ENCODE data around the gene MREG. TPM values are rescaled to one million over a fixed set of nuclear protein-coding genes. Genes with fewer than 3 reads are reported as not detected.

The MREG gene
- total RNA-seq, 1 experiment from 2014 or later, result 15.9 TPM

DNA sequence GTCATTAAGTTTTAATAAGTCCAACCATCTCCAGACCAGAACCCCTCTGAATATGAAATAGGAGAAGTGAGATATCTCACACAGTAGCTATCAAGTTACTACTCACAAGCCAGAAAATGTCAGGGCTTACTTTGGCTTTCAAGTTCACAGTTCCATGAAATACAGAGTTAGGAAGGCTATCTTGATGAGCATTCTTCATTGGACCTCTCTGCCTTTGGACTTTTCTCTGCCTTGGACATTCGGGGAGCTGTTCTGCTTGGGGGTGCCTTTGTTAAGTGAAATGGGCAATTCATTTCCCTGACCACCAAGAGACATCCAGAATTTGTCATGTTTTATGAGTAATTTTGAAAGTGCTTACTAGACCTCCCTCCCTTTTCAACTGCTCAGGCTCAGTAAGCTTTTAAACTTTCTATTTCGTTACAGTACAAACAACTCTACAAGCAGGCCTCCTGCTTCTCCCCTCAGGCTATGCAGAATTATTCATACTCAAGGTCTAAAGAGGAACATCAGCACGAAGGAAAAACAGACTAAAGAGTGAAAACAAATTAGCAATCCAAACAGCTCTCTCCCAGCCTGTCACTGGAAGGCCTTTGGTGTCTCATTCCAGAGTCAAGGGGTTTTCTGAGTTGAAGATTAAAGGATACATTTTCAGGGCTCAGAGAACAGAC is 95.3 kb downstream of the MREG start:
- CTCF ChIA-PET, result no interaction called here
- no peak overlapping the region for H3K4me3 ChIP-seq (ENCODE audit: low read depth, low read length, poor library complexity, severe bottlenecking)
- intact Hi-C loops (cut with micrococcal nuclease; ENCODE audit: unreplicated experiment), result no loop called here
- POLR2A ChIA-PET (ENCODE audit: low non-redundant PET), result interaction anchor here (0.6 kb wide), 1 partner anchor 18 kb away, joined by 3 read pairs; no protein-coding TSS in a partner anchor
- peaks cover 26% of the 10 kb centered on the region for H3K4me1 ChIP-seq (ENCODE audit: insufficient read depth, low read length, poor library complexity, severe bottlenecking)
- no TSS peak for BruUV-seq (replicated peaks)
- peak overlapping the region; percentile 81 for H3K27ac ChIP-seq (ENCODE audit: low read depth, low read length, poor library complexity, severe bottlenecking)
- DNase-seq (ENCODE audit: low spot score), result peak; percentile 45
- no peaks in the 10 kb centered on the region for H3K27me3 ChIP-seq (replicated peaks; ENCODE audit: insufficient read depth, low read depth, low read length, poor library complexity)
- H3K9me3 ChIP-seq (ENCODE audit: low read depth, low read length, poor library complexity, severe bottlenecking), result no peaks in the 10 kb centered on the region
- no peak for TF ChIP-seq EZH2 (IDR thresholded peaks at IDR 0.05; ENCODE audit: borderline replicate concordance, low read depth, low read length, poor library complexity, severe bottlenecking)
- no peaks in the 10 kb centered on the region for H3K36me3 ChIP-seq (ENCODE audit: insufficient read depth, low read length, poor library complexity, severe bottlenecking)

GRCh38 chr2:215915441-215915840 is 97.9 kb downstream of the MREG start:
- peaks cover 22% of the 10 kb centered on the region for H3K4me1 ChIP-seq (ENCODE audit: insufficient read depth, low read length, poor library complexity, severe bottlenecking)
- no peaks in the 10 kb centered on the region for H3K27me3 ChIP-seq (replicated peaks; ENCODE audit: insufficient read depth, low read depth, low read length, poor library complexity)
- no peaks in the 10 kb centered on the region for H3K36me3 ChIP-seq (ENCODE audit: insufficient read depth, low read length, poor library complexity, severe bottlenecking)
- ChIA-PET CTCF (no interaction called here), POLR2A (ENCODE audit: low non-redundant PET) (no interaction called here)
- intact Hi-C loops (cut with micrococcal nuclease; ENCODE audit: unreplicated experiment), result no loop called here
- no peaks in the 10 kb centered on the region for H3K9me3 ChIP-seq (ENCODE audit: low read depth, low read length, poor library complexity, severe bottlenecking)
- BruUV-seq (replicated peaks), result no TSS peak
- TF ChIP-seq, protein P1, sequence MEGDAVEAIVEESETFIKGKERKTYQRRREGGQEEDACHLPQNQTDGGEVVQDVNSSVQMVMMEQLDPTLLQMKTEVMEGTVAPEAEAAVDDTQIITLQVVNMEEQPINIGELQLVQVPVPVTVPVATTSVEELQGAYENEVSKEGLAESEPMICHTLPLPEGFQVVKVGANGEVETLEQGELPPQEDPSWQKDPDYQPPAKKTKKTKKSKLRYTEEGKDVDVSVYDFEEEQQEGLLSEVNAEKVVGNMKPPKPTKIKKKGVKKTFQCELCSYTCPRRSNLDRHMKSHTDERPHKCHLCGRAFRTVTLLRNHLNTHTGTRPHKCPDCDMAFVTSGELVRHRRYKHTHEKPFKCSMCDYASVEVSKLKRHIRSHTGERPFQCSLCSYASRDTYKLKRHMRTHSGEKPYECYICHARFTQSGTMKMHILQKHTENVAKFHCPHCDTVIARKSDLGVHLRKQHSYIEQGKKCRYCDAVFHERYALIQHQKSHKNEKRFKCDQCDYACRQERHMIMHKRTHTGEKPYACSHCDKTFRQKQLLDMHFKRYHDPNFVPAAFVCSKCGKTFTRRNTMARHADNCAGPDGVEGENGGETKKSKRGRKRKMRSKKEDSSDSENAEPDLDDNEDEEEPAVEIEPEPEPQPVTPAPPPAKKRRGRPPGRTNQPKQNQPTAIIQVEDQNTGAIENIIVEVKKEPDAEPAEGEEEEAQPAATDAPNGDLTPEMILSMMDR (conservative IDR thresholded peaks at IDR 0.05; ENCODE audit: low read depth, low read length), result no peak
- TF ChIP-seq EZH2 (IDR thresholded peaks at IDR 0.05; ENCODE audit: borderline replicate concordance, low read depth, low read length, poor library complexity, severe bottlenecking), result no peak
- no peak overlapping the region for H3K4me3 ChIP-seq (ENCODE audit: low read depth, low read length, poor library complexity, severe bottlenecking)
- DNase-seq (ENCODE audit: low spot score), result no peak
- no peak overlapping the region for H3K27ac ChIP-seq (ENCODE audit: low read depth, low read length, poor library complexity, severe bottlenecking)

- Histone ChIP-seq H3K4me3 (ENCODE audit: low read depth, low read length, poor library complexity, severe bottlenecking) (no peak overlapping the region), H3K27ac (ENCODE audit: low read depth, low read length, poor library complexity, severe bottlenecking) (no peak overlapping the region), H3K4me1 (ENCODE audit: insufficient read depth, low read length, poor library complexity, severe bottlenecking) (peaks cover 20% of the 10 kb centered on the region), H3K27me3 (replicated peaks; ENCODE audit: insufficient read depth, low read depth, low read length, poor library complexity) (no peaks in the 10 kb centered on the region), H3K9me3 (ENCODE audit: low read depth, low read length, poor library complexity, severe bottlenecking) (no peaks in the 10 kb centered on the region), H3K36me3 (ENCODE audit: insufficient read depth, low read length, poor library complexity, severe bottlenecking) (no peaks in the 10 kb centered on the region)
- ChIA-PET CTCF (interaction anchor here (0.7 kb wide), 1 partner anchor 15 kb away, joined by 3 read pairs; no protein-coding TSS in a partner anchor), POLR2A (ENCODE audit: low non-redundant PET) (interaction anchor here (0.7 kb wide), 1 partner anchor 405 kb away, joined by 5 read pairs; no protein-coding TSS in a partner anchor)
- intact Hi-C loops (cut with micrococcal nuclease; ENCODE audit: unreplicated experiment), result no loop called here
- TF ChIP-seq, protein P1 (conservative IDR thresholded peaks at IDR 0.05; ENCODE audit: low read depth, low read length), result no peak
- TF ChIP-seq EZH2 (IDR thresholded peaks at IDR 0.05; ENCODE audit: borderline replicate concordance, low read depth, low read length, poor library complexity, severe bottlenecking), result no peak
- DNase-seq (ENCODE audit: low spot score), result no peak
- BruUV-seq (replicated peaks), result no TSS peak
Observed at GRCh38 chr2:215914777-215915165, 98.6 kb downstream of the MREG start.
